Stimulated activated naive CD8-positive, alpha-beta T cell treated with anti-CD3 and anti-CD28 coated beads, Interleukin-15, Interleukin-2, amounts not matched to agents 100 U/mL and 50 U/mL, for 24 hours (primary cell): ENCODE measurements around the gene TOGARAM2.

Source experiments
- ATAC-seq: fragments of 150-1000 bp; cut with Tn5 transposase; one replicate; pipeline ENCODE4 v1.10.0; 2021
- DNase-seq: peaks from one replicate; pipeline ENCODE4 v3.0.0; 2021

Gene TOGARAM2

GRCh38 chr2:28981016-28981441, at the start of gene TOGARAM2:
TSS of gene TOGARAM2 (plus strand) at chr2:28981298. CDS start at chr2:28994835, 13,537 bp downstream.
- ATAC-seq = no peak
- no peak for DNase-seq

- DNase-seq (no peak), ATAC-seq (no peak)
These were observed 46.3 kb upstream of the TOGARAM2 start for GRCh38 chr2:28934769-28935168.

DNA sequence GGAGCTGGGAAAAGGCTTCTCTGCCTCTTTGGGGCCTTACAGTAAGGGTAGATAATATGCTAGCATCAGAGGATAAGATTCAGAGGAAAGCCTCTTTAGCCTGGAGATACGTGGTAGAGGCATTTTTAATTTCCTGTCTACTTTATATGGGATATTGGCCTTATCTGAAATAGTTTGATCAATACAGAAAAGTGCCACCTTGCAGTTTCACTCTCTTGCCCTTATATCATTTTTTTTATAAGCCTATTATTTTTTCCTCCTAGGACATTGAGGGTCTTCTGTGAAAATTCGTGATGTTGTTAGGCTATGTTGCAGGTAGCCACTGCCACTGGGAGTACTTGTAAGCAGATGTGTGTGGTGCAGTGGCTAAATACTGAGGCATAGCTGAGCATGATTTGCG, 40.1 kb upstream of the TOGARAM2 start:
- DNase-seq = no peak
- ATAC-seq = no peak

- ATAC-seq (no peak), DNase-seq (no peak)
These were observed 36.4 kb upstream of the TOGARAM2 start for GRCh38 chr2:28944535-28945248.

- ATAC-seq (no peak), DNase-seq (no peak)
These were observed 32.9 kb upstream of the TOGARAM2 start for GRCh38 chr2:28948160-28948559.

- ATAC-seq (no peak), DNase-seq (no peak)
These were observed 31.9 kb upstream of the TOGARAM2 start for GRCh38 chr2:28949190-28949589.

DNA sequence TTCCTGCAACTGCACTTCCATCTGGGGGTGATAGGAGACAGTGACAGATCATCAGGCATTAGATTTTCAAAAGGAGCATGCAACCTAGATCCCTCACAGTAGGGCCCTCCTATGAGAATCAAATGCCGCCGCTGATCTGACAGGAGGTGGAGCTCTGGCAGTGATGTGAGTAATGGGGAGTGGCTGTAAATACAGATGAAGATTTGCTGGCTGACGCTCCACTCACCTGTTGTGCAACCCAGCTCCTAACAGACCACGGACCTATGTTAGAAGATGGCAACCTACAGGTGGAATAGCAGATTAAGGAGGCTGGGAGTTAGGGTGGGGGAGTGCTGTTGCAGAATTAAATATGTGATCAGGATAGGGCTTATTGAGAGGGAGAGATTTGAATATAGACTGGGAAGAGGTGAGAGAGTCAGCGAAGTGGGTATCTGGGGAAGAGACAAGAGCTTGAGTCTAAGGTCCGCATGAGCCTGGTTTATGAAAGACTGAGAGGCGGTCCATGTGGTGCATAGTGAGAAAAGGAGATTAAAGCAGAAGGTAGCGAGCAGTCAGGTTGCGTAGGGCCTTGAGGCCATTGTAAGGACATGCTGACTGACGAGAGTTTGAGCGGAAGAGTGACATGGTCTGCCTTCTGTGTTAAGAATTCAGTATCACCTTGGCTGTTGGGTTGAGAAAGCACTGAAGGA, 31.3 kb upstream of the TOGARAM2 start:
- ATAC-seq (peak; percentile 47), DNase-seq (no peak)

DNA sequence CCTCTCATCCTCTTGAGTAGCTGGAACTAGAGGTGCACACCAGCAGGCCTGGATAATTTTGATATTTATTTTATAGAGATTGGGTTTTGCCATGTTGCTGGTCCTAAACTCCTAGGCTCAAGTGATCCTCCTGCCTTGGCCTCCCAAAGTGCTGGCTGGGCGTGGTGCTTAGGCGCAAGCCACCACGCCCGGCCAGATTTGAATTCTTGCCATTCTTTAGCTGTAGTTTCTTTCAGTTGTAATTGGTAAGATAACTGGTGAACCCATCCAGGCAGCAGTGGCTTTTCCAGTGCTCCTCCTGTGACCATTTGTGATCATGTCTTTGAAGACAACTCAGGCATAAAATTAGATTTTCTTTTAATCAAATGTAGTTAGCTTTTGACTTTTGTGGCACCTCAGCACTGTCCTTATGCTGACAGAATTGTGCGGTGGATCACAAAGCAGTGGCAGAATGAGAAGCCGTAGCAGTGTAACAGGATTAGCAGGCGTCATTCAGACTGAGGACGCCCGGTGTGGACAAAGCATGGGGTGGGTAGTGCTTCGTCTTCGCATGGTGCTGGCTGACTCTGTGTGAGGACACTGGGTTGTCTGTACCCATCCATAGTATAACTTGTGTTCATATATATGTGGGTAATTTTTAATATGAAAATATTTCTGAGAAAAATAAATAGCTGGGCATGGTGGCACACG, 30.0 kb upstream of the TOGARAM2 start:
- DNase-seq (no peak), ATAC-seq (no peak)

GRCh38 chr2:28951910-28952835, 28.9 kb upstream of the TOGARAM2 start:
- DNase-seq (no peak), ATAC-seq (no peak)

DNA sequence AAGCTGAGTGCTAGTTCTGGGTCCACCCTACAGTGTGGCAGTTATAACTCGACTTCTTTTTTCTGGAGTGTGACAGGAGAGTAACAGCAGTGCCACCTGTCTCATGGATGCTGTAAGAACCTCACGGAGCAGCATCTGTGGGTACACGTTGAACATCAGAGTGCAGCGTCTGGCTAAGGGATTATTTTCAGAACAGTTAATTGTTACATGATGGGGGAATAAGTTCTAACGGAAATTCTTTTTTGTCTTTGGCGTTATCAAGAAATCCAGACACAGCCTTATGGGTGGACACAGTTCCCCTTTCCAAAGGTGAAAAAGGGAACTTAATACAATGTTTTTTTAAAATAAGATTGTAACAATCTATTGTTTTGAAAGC, 28.3 kb upstream of the TOGARAM2 start:
- ATAC-seq (no peak), DNase-seq (no peak)

GRCh38 chr2:28955467-28955866, 25.6 kb upstream of the TOGARAM2 start:
- ATAC-seq (no peak), DNase-seq (no peak)

DNA sequence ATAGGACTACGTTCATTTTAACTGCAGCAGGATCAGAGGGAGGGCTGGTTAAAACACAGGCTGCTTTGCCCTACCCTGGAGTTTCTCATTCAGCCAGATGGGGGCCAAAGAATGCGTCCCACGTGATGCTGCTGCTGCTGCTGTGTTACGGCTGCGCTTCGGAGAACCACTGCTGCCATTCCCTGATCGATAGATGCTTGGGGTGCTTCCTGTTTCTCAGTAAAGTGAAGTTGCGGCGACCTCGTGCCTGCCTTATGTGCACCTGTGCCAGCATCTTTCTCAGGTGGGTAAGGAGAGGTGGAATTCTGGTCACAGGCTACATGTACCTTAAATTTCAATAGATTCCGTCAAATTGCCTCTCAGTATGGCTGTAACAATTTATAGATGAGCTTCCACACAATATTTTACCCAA, 24.7 kb upstream of the TOGARAM2 start:
- ATAC-seq = peak; percentile 78
- DNase-seq = peak; percentile 49

DNA sequence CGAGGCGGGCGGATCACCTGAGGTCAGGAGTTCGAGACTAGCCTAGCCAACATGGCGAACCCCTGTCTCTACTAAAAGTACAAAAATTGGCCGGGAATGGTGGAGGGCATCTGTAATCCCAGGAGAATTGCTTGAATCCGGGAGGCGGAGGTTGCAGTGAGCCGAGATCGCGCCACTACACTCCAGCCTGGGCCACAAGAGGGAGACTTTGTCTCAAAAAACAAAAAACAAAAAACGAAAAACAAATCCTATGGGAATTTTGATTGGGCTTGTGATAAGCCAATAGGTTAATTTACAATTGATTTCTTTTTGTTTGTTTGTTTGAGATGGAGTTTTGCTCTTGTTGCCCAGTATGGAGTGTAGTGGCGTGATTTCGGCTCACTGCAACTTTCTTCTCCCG, 24.2 kb upstream of the TOGARAM2 start:
- ATAC-seq (no peak), DNase-seq (no peak)

DNA sequence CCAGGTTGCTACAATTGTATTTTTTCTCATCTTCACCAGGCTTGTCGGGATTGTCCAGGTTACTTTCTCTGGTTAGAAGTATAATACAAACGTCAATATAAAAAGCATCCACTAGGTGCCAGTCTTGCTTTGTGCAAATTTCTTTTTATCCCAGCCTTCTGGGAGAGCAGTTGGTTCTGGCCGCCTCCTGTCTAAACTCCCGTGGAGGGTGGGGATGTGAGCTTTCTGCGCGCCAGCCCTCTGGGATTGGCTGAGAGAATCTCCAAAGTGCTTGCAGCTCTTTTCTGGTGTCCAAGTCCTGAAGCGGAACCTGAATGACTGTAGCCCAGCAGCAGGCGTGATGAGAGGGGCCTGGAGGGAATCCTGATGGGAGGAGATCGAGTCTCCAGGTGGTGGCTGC, 22.4 kb upstream of the TOGARAM2 start:
- ATAC-seq (no peak), DNase-seq (peak; percentile 30)

- ATAC-seq (no peak), DNase-seq (no peak)
These were observed 20.7 kb upstream of the TOGARAM2 start for GRCh38 chr2:28960401-28960800.

GRCh38 chr2:28962505-28962904, 18.6 kb upstream of the TOGARAM2 start:
- ATAC-seq (no peak), DNase-seq (no peak)

DNA sequence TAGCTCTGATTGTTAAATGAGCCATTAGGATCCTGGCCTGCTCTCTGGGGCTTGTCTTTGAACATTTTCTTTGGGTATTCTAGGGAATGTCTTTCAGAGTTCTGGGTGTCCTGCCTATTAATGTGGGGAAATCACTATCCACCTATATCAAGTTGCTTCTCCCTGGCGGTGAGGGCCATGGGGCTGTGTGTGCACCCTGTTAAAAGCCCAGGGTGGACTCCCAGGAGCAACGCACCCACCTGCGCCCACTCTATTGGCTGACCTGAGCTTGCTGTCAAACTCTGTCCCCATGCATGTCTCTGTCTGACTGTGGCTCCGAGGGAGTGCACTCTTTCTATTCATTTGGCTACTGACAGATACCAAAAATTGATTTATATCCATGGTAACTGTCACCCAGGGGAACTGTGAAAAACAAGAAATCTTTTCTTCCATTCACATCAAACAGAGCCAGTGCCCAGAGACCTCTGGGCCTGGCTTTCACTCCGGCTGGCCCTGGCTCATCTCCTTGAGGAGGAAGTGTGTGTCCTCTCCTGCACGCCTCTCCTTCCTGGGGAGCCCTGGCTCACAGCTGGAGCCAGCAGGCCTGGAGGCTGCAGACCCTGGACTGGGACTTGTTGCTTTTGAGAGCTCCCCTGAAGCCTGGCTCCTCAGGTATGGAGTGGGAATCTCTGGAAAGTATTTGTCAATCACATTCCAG, 10.5 kb upstream of the TOGARAM2 start:
- DNase-seq = no peak
- no peak for ATAC-seq

DNA sequence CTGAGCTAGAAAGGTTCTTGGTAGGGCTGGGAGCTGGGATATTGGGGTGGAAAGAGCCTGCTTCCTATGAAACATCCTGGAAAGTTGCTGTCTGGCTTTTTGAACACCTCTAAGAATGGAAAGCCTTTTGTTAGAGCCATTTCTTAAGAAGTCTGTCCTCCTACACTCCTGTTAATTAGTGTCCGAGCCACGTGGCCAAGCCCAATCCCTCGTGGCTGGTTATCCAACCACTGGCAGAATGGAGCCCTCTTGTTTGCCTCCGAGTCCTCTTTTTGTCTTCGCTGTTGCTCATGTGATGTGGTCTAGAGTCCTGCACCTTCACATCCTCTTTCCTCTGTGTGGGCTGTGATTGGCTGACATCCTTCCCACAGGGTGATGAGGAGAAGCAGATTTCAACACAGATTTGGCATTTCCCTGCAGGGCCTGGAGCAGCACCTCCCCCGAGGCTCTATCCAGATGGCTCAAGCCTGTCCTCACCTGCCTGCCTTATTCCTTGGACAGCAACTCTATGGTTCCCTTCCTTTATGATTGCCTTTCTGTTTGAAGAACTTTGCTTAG, 8.2 kb upstream of the TOGARAM2 start:
- DNase-seq (no peak), ATAC-seq (peak; percentile 44)

DNA sequence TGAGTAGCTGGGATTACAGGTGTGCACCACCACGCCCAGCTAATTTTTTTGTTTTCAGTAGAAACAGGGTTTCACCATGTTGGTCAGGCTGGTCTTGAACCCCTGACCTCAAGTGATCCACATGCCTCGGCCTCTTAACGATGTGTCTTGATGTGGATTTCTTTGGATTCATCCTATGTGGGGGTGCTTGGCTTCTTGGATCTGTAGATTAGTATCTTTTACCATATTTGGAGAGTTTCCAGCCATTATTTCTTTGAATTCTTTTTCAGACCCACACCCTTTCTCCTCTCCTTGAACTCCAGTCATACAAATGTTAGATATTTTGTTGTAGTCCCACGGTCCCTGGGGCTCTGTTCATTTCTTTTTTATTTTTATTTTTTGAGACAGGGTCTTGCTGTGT, 6.8 kb upstream of the TOGARAM2 start:
- no peak for DNase-seq
- ATAC-seq = no peak

DNA sequence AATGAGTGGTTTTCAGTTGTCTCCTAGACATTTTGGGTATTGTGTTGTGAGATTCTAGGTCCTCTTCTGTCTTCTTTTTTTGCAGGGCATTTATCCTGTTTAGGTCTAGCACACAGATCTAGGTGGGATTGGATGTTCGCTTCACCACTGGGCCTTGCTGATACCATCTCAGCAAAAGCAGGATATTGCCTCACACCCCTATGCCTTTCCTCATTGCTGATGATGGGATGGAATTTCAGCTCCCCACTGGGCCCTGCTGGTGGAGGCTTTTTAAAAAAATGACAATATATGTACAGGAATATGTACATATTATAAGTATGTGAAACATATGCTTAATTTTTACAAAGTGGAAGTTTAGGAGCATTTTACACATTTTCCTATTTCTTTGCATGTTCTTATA, 5.4 kb upstream of the TOGARAM2 start:
- no peak for DNase-seq
- no peak for ATAC-seq

- ATAC-seq = no peak
- DNase-seq = no peak
These were observed 4.5 kb upstream of the TOGARAM2 start for GRCh38 chr2:28976584-28976983.
